Stomach (tissue), 4 donors: ENCODE data around the gene CUL4A.

Experiments
- POLR2A ChIP-seq, 4 donors: fragments of 450-650 bp; IDR thresholded peaks; one replicate each; pipeline ENCODE4 v1.6.1; 2016; ENCODE audit warnings: antibody characterized with exemption in 4 of 4, control low read depth in 2 of 4, mild to moderate bottlenecking in 1 of 4, moderate library complexity in 1 of 4
- POLR2AphosphoS5 ChIP-seq, 3 donors: sonication (generic); formaldehyde crosslinking; IDR thresholded peaks; one replicate each; pipeline ENCODE4 v1.6.1; 2016; ENCODE audit warnings: antibody characterized with exemption in 3 of 3

DNA sequence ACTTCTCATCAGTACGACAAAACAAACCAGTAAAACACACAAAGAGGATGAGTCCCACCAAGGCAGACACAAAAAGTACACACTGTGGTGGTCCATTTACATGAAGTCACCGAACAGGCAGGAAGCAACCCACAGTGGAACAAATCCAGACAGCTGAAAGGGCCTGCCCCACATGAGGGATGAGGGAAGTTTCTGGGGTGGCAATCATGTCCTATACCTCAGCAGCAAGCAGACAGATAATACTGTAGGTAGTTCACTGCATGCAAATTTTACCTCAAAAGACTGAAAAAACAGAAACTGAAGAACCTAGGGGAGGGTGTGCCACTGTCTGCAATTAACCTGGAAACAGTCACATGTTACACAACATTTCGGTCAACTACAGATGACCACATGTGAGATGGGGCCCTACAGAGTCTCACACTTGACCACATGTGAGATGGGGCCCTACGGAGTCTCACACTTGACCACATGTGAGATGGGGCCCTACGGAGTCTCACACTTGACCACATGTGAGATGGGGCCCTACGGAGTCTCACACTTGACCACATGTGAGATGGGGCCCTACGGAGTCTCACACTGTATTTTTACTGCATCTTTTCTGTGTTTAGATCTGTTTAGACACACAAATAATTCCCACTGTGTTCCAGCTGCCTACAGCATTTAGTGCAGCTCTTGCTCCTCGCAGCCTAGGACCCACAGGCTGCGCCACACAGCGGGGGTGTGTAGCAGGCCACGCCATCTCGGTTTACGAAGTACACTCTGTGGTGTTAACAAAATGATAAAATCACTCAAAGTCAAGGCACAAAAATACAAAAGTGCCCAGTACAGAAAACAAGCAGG is 23.1 kb upstream of the CUL4A start:
- no peak for TF ChIP-seq POLR2AphosphoS5 (IDR thresholded peaks at IDR 0.05)
- TF ChIP-seq POLR2A (IDR thresholded peaks at IDR 0.05) = no peak
